ENCODE results near the gene RHOT1.
"Not testable (repeated sequence)": the region's sequence is repeated elsewhere in the genome, so short reads cannot be mapped to it uniquely, and the experiment has no call there.

Gene RHOT1

GRCh38 chr17:32240750-32241149, 98.4 kb downstream of the RHOT1 start:
- DNase-seq: no peak

GRCh38 chr17:32241640-32242039, 99.3 kb downstream of the RHOT1 start:
- DNase-seq: no peak

- DNase-seq: no peak
These were observed 107.2 kb downstream of the RHOT1 start for GRCh38 chr17:32249475-32249874.

- DNase-seq: no peak
These were observed 110.9 kb downstream of the RHOT1 start for GRCh38 chr17:32253117-32253611.

GRCh38 chr17:32256012-32256700, 113.9 kb downstream of the RHOT1 start:
- DNase-seq: no peak

- DNase-seq: no peak
These were observed 114.4 kb downstream of the RHOT1 start for GRCh38 chr17:32256701-32257019.

GRCh38 chr17:32258383-32259140, 116.3 kb downstream of the RHOT1 start:
- DNase-seq: no peak

- no peak for DNase-seq
These were observed 117.3 kb downstream of the RHOT1 start for GRCh38 chr17:32259586-32259985.

- no peak for DNase-seq
These were observed 119.1 kb downstream of the RHOT1 start for GRCh38 chr17:32261417-32261736.

GRCh38 chr17:32261936-32262510, 119.7 kb downstream of the RHOT1 start:
- DNase-seq: no peak

GRCh38 chr17:32263515-32263914, 121.2 kb downstream of the RHOT1 start:
- DNase-seq: not testable (repeated sequence)

GRCh38 chr17:32264140-32264799, 122.0 kb downstream of the RHOT1 start:
- no peak for DNase-seq

- DNase-seq: no peak
These were observed 122.5 kb downstream of the RHOT1 start for GRCh38 chr17:32264823-32265191.

GRCh38 chr17:32265192-32265923, 123.1 kb downstream of the RHOT1 start, which contains the start of gene RHBDL3:
TSS of gene RHBDL3 (plus strand) at chr17:32265832. CDS start at chr17:32266190, 358 bp downstream.
- peak; percentile 61 for DNase-seq

GRCh38 chr17:32266051-32266388, 123.7 kb downstream of the RHOT1 start:
- no peak for DNase-seq

GRCh38 chr17:32266389-32267301, 124.3 kb downstream of the RHOT1 start:
- no peak for DNase-seq

GRCh38 chr17:32267690-32268205, 125.4 kb downstream of the RHOT1 start:
- DNase-seq: no peak

GRCh38 chr17:32268734-32269288, 126.5 kb downstream of the RHOT1 start:
- no peak for DNase-seq

- DNase-seq: no peak
These were observed 127.1 kb downstream of the RHOT1 start for GRCh38 chr17:32269377-32269776.

GRCh38 chr17:32271844-32272243, 129.5 kb downstream of the RHOT1 start:
- no peak for DNase-seq

GRCh38 chr17:32274101-32274500, 131.8 kb downstream of the RHOT1 start:
- DNase-seq: no peak
